Measurements from ENCODE around the gene DIP2A.

DNA sequence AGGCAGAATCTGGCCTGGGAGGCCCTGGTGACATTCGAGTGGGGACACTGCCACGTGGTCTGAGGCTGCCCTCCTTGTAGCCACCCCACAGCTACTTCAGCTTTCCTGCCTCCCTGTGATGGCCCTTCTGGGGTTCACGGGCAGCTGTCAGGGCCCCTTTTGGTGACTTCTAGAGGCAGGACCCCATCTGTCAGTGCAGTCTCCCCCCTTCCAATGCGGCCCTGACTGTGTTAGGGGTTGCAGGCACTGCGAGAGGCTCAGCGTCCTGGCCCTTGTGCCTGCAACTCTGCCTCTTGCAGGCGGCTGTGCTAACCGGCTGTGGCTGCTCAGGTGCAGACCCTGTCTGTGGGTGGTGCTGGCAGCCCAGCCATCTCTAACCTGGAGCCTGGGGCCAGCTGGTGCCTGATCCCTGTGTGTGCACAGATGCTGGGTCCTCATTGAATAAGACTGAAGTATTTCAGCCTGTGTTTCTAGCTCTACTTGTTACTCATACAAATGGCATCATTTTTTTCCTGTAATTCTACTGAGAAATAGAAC lies 84.0 kb downstream of the DIP2A start:
- TF ChIP-seq CTCF (IDR thresholded peaks at IDR 0.05): no peak
- TF ChIP-seq POLR2AphosphoS5 (IDR thresholded peaks at IDR 0.05; ENCODE audit: low read depth, low read length): no peak
